Erythroblast (primary cell): ENCODE data around the gene NRF1.

Experiments
- GATA1 ChIP-seq: IDR thresholded peaks from 2 replicates; pipeline ENCODE4 v1.6.1; 2011; ENCODE audit warnings: low read depth, mild to moderate bottlenecking, control low read depth, low read length, moderate library complexity
- POLR2A ChIP-seq: IDR thresholded peaks from 2 replicates; pipeline ENCODE4 v1.6.1; 2011; ENCODE audit warnings: mild to moderate bottlenecking, low read length

DNA sequence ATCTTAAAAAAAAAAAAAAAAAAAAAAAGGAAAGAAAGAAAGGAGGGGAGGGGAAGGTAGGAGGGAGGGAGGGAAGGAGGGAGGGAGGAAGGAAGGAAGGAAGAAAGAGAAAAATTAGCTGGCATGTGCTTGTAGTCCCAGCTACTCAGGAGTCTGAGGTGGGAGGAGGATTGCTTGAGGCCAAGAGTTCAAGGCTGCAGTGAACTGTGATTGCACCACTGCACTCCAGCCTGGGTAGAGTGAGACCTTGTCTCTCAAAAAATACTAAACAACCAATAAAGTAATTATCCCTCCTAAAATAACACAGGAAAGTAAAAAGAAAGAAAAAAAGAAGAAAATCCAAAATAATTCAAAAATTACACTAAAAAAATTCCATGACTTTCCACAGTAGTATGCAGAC lies 13.8 kb upstream of the NRF1 start:
- no peak for TF ChIP-seq POLR2A
- TF ChIP-seq GATA1: no peak
